ENCODE data around the gene SPAG6.
A peak's percentile ranks its signal among the peaks of the same experiment; 100 is the strongest.
"Not testable (repeated sequence)": the region's sequence is repeated elsewhere in the genome, so short reads cannot be mapped to it uniquely, and the experiment has no call there.

Gene SPAG6

DNA sequence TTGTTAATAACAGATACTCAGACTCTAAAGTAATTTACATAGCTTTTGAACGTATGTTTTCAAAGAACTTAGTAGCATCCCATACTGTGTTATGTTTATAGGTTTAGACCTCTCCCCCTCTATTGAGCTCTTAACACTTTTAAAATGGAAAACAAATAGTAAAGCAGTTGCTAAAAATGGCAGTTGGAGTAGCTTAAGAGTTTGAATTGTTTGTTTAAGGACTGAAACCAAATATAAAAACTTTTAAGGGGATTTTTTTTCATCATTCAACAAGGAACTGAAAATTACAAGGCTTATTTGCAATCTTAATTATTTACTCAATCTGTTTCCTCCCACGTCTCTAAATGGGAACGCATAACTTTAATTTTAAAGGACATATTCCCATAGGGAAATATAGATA, 1.6 kb upstream of the SPAG6 start:
- DNase-seq = no peak

GRCh38 chr10:22344249-22344648, 1.0 kb upstream of the SPAG6 start:
- DNase-seq = peak in 1 of 2 donors; percentile 10

GRCh38 chr10:22344781-22345300, 455 bp upstream of the SPAG6 start:
- DNase-seq = peak in 1 of 2 donors; percentile 6

DNA sequence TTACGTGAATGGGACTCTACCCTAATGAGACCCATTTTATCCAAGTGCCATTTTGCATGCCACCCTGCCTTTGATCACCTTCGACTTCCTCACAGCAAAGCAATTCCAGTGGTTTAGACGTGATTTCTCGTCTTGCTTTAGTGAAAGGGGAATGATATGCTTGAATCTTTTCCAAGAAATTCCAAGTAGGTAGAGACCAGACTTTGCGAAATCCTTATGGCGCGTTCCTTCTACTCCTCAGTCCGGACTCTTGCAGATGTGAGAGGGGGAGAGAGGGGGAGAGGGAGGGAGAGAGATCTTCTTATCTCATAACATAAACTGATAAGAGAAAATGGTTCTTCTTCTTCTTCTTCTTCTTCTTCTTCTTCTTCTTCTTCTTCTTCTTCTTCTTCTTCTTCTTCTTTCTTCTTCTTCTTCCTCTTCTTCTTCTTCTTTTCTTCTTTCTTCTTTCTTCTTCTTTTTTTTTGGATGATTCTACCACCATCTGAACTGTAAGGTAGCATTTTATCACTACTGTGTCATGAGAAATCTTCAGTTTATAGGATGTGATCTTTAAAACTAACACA, 883 bp downstream of the SPAG6 start:
- no peak for DNase-seq

DNA sequence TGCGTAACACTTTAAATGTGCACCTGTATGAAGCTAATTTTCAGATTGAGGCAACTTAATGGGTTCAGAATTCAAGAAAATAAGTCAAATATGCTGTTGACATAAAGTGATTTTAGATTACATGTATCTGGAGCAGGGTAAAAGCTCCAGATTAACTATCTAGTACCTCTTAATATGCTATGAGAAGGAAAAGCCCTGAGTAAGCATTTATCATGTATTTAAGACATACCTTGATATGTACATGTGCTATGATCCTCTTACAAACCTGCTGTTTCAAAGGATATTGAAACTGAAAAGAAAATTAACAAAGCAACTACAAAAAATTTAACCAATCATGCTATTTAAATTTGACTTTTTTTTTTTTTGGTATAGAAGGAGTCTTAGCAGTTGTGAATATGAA, 4.5 kb downstream of the SPAG6 start:
- no peak for DNase-seq

- no peak for DNase-seq
These were observed 5.9 kb downstream of the SPAG6 start for GRCh38 chr10:22351131-22351703.

DNA sequence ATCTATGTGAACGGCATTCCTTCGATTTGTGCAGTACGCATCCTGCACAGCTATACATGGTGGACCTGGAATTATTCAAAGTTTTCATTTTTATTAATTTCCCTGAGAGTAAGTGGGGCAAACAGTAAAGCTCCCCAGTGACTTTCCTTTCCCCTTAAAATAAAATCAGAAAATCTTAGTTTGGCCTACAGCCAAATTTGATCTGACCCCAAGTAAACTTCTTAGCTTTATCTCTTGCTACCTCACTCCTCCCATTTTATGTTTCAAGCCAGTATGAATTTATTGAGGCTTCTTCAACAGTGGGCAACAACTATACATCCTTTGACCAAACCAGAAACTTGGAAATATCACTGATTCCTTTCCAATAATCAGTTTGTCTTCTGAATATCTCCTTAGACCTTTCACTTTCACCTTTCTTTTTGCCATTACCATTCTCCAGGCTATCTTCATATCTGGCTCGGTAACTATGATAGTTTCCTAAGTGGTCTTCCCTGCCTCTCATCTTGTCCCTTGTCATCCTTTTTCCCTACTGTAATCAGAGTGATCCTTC, 11.1 kb downstream of the SPAG6 start:
- no peak for DNase-seq

- DNase-seq = not testable (repeated sequence)
These were observed 12.5 kb downstream of the SPAG6 start for GRCh38 chr10:22357770-22358169.

DNA sequence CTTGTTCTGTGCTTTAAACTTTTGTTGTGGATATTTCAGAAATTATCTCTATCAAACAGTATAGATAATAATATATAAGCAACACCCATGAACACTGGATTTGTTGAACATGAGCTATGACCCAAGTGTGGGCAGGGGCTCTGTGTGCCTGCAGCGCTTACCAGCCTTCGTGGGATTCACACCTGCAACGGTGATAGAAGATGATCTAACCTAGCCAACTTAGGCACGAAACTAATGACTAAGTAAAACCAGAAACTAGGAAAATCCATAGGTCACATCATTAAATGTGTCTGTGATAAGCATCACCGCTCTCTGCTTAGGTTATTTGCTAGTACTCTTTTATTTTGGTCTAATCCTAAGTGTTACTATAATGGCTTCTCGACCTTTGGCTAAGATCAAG, 18.0 kb downstream of the SPAG6 start:
- DNase-seq = no peak

DNA sequence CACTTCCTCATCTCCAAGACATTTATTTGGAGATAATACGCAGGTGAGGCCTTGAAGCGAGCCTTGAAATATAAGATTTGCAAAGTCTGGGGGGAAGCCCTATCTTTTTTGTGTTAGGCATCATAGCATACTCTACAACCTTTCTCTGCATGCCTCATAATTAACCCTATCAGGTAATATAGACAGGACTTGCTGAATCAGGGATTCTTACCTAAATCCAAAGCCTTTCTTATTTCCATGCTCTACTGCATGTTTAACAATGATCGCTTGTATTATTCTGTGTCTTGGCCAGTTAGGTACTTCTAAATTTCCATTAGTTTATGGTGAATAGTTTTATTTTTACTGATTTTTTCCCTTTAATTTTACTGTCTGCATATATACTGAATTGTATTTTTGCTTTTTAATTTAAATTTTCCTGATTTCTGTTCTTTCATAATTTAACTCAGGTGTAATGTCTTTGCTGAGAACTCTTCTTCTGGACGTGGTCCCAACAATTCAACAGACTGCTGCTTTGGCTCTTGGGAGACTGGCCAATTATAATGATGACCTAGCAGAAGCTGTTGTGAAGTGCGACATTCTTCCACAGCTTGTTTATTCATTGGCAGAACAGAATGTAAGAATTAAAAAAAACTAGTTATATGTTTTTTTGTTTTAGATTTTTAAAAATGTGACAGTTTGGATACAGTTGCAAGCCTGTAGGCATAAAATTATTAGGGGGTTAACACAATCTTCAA, 19.3 kb downstream of the SPAG6 start:
- no peak for DNase-seq

DNA sequence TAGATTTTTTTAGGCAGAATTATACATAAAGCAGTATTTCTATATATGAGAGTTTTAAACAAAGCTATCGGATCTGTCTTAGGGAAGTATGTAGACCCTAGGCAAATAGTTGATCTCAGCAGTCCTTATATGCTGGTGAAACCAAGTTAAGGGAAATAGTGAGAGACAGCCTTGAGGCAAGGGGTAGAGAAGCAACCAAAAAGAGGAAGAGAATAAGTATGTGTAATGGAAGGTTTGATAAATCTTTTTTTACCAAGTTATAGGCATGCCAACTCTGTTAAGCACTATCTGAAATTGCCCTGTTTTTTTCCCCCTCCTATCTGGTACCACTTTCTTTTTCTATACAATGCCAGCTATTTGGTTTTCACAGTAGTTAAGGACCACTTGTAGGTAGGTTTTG, 19.9 kb downstream of the SPAG6 start:
- DNase-seq = no peak

GRCh38 chr10:22365644-22366434, 20.5 kb downstream of the SPAG6 start:
- DNase-seq = no peak

- no peak for DNase-seq
These were observed 21.1 kb downstream of the SPAG6 start for GRCh38 chr10:22366435-22366703.

- DNase-seq = no peak
These were observed 21.5 kb downstream of the SPAG6 start for GRCh38 chr10:22366771-22367170.

DNA sequence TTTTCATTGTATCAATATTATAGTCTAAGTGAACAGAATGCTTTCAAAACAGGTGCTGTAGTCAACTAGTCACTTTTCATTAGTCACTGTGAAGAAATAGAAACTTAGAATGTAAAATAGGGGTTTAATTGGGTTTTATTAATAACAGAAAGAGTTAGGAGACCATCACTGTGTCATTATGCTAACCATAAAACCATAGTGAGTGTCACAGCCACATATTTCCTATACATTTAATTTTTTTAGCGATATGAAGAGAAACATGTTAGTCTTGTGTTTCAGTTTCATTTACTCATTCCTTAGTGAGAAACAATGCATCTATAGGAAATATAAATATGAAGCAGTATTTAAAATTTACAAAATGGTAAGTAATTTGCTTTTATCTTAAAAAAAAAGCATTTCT, 22.2 kb downstream of the SPAG6 start:
- DNase-seq = no peak

- DNase-seq = no peak
These were observed 23.1 kb downstream of the SPAG6 start for GRCh38 chr10:22368402-22368801.

- no peak for DNase-seq
These were observed 23.7 kb downstream of the SPAG6 start for GRCh38 chr10:22368981-22369380.

- DNase-seq = no peak
These were observed 24.3 kb downstream of the SPAG6 start for GRCh38 chr10:22369434-22370072.

- DNase-seq = no peak
These were observed 25.0 kb downstream of the SPAG6 start for GRCh38 chr10:22370320-22370719.

GRCh38 chr10:22372298-22372697, 27.0 kb downstream of the SPAG6 start:
- DNase-seq = no peak

GRCh38 chr10:22372917-22373316, 27.6 kb downstream of the SPAG6 start:
- DNase-seq = no peak

- DNase-seq = no peak
These were observed 29.3 kb downstream of the SPAG6 start for GRCh38 chr10:22374489-22375126.

All from CD4-positive, alpha-beta T cell treated with Interferon alpha-2 for 1 hour (primary cell).